Measurements from ENCODE around the gene CLCN2.

The CLCN2 gene

GRCh38 chr3:184388164-184388935 is 26.9 kb upstream of the CLCN2 start:
- H3K9me3 ChIP-seq (ENCODE audit: control insufficient read depth in 2 of 2, low read length in 2 of 2): no peaks in the 10 kb centered on the region
- peaks cover 0 to 3% of the 10 kb centered on the region in 2 donors for H3K36me3 ChIP-seq (ENCODE audit: control insufficient read depth in 2 of 2, insufficient read depth in 2 of 2, low read length in 2 of 2)

GRCh38 chr3:184387174-184387714 is 25.8 kb upstream of the CLCN2 start:
- no peaks in the 10 kb centered on the region for H3K9me3 ChIP-seq (ENCODE audit: control insufficient read depth in 2 of 2, low read length in 2 of 2)
- no peaks in the 10 kb centered on the region for H3K27me3 ChIP-seq (ENCODE audit: control insufficient read depth in 1 of 2, insufficient read depth in 2 of 2, low read length in 2 of 2)
- no peaks in the 10 kb centered on the region for H3K4me1 ChIP-seq (ENCODE audit: control insufficient read depth, insufficient read depth, low read length)
- H3K27ac ChIP-seq (ENCODE audit: low read length): no peak overlapping the region
- no peak overlapping the region for H3K9ac ChIP-seq (ENCODE audit: low read length in 2 of 2)
- H3K36me3 ChIP-seq (ENCODE audit: control insufficient read depth in 2 of 2, insufficient read depth in 2 of 2, low read length in 2 of 2): peaks cover 0 to 3% of the 10 kb centered on the region in 2 donors
- no peak overlapping the region for H3K4me3 ChIP-seq (ENCODE audit: low read length in 2 of 2)

More at GRCh38 chr3:184388164-184388935, 26.9 kb upstream of the CLCN2 start:
- no peak overlapping the region for H3K4me3 ChIP-seq (ENCODE audit: low read length in 2 of 2)
- no peaks in the 10 kb centered on the region for H3K27me3 ChIP-seq (ENCODE audit: control insufficient read depth in 1 of 2, insufficient read depth in 2 of 2, low read length in 2 of 2)
- no peak overlapping the region for H3K9ac ChIP-seq (ENCODE audit: low read length in 2 of 2)
- H3K4me1 ChIP-seq (ENCODE audit: control insufficient read depth, insufficient read depth, low read length): no peaks in the 10 kb centered on the region
- H3K27ac ChIP-seq (ENCODE audit: low read length): no peak overlapping the region

GRCh38 chr3:184386047-184386806 is 24.8 kb upstream of the CLCN2 start:
- H3K9ac ChIP-seq (ENCODE audit: low read length in 2 of 2): no peak overlapping the region
- peaks cover 0 to 3% of the 10 kb centered on the region in 2 donors for H3K36me3 ChIP-seq (ENCODE audit: control insufficient read depth in 2 of 2, insufficient read depth in 2 of 2, low read length in 2 of 2)
- H3K4me3 ChIP-seq (ENCODE audit: low read length in 2 of 2): no peak overlapping the region
- peaks cover 5% of the 10 kb centered on the region for H3K4me1 ChIP-seq (ENCODE audit: control insufficient read depth, insufficient read depth, low read length)
- no peak overlapping the region for H3K27ac ChIP-seq (ENCODE audit: low read length)
- H3K27me3 ChIP-seq (ENCODE audit: control insufficient read depth in 1 of 2, insufficient read depth in 2 of 2, low read length in 2 of 2): peaks cover 2 to 3% of the 10 kb centered on the region in 2 donors
- H3K9me3 ChIP-seq (ENCODE audit: control insufficient read depth in 2 of 2, low read length in 2 of 2): no peaks in the 10 kb centered on the region

- no peak overlapping the region for H3K9ac ChIP-seq (ENCODE audit: low read length in 2 of 2)
- H3K27me3 ChIP-seq (ENCODE audit: control insufficient read depth in 1 of 2, insufficient read depth in 2 of 2, low read length in 2 of 2): peaks cover 2 to 9% of the 10 kb centered on the region in 2 donors
- no peak overlapping the region for H3K27ac ChIP-seq (ENCODE audit: low read length)
- no peaks in the 10 kb centered on the region for H3K9me3 ChIP-seq (ENCODE audit: control insufficient read depth in 2 of 2, low read length in 2 of 2)
- H3K4me3 ChIP-seq (ENCODE audit: low read length in 2 of 2): no peak overlapping the region
- peaks cover 12% of the 10 kb centered on the region for H3K4me1 ChIP-seq (ENCODE audit: control insufficient read depth, insufficient read depth, low read length)
- H3K36me3 ChIP-seq (ENCODE audit: control insufficient read depth in 2 of 2, insufficient read depth in 2 of 2, low read length in 2 of 2): peaks cover 0 to 3% of the 10 kb centered on the region in 2 donors
Observed at GRCh38 chr3:184384856-184385422, 23.5 kb upstream of the CLCN2 start.

GRCh38 chr3:184384342-184384741 is 22.9 kb upstream of the CLCN2 start:
- Histone ChIP-seq H3K4me3 (ENCODE audit: low read length in 2 of 2) (no peak overlapping the region), H3K9ac (ENCODE audit: low read length in 2 of 2) (no peak overlapping the region), H3K36me3 (ENCODE audit: control insufficient read depth in 2 of 2, insufficient read depth in 2 of 2, low read length in 2 of 2) (peaks cover 0 to 3% of the 10 kb centered on the region in 2 donors), H3K9me3 (ENCODE audit: control insufficient read depth in 2 of 2, low read length in 2 of 2) (no peaks in the 10 kb centered on the region), H3K27me3 (ENCODE audit: control insufficient read depth in 1 of 2, insufficient read depth in 2 of 2, low read length in 2 of 2) (peaks cover 2 to 9% of the 10 kb centered on the region in 2 donors), H3K4me1 (ENCODE audit: control insufficient read depth, insufficient read depth, low read length) (peaks cover 15% of the 10 kb centered on the region), H3K27ac (ENCODE audit: low read length) (no peak overlapping the region)

GRCh38 chr3:184383033-184383740 is 21.8 kb upstream of the CLCN2 start:
- Histone ChIP-seq H3K9ac (ENCODE audit: low read length in 2 of 2) (no peak overlapping the region), H3K9me3 (ENCODE audit: control insufficient read depth in 2 of 2, low read length in 2 of 2) (no peaks in the 10 kb centered on the region), H3K4me3 (ENCODE audit: low read length in 2 of 2) (no peak overlapping the region), H3K27ac (ENCODE audit: low read length) (no peak overlapping the region), H3K4me1 (ENCODE audit: control insufficient read depth, insufficient read depth, low read length) (peaks cover 26% of the 10 kb centered on the region), H3K27me3 (ENCODE audit: control insufficient read depth in 1 of 2, insufficient read depth in 2 of 2, low read length in 2 of 2) (peaks cover 2 to 13% of the 10 kb centered on the region in 2 donors), H3K36me3 (ENCODE audit: control insufficient read depth in 2 of 2, insufficient read depth in 2 of 2, low read length in 2 of 2) (peaks cover 0 to 2% of the 10 kb centered on the region in 2 donors)

GRCh38 chr3:184382326-184383032 is 21.1 kb upstream of the CLCN2 start:
- peaks cover 33% of the 10 kb centered on the region for H3K4me1 ChIP-seq (ENCODE audit: control insufficient read depth, insufficient read depth, low read length)
- peaks cover 0 to 2% of the 10 kb centered on the region in 2 donors for H3K36me3 ChIP-seq (ENCODE audit: control insufficient read depth in 2 of 2, insufficient read depth in 2 of 2, low read length in 2 of 2)
- peaks cover 2 to 19% of the 10 kb centered on the region in 2 donors for H3K27me3 ChIP-seq (ENCODE audit: control insufficient read depth in 1 of 2, insufficient read depth in 2 of 2, low read length in 2 of 2)
- H3K4me3 ChIP-seq (ENCODE audit: low read length in 2 of 2): no peak overlapping the region
- H3K9me3 ChIP-seq (ENCODE audit: control insufficient read depth in 2 of 2, low read length in 2 of 2): no peaks in the 10 kb centered on the region
- H3K9ac ChIP-seq (ENCODE audit: low read length in 2 of 2): no peak overlapping the region
- H3K27ac ChIP-seq (ENCODE audit: low read length): no peak overlapping the region

GRCh38 chr3:184381261-184382224 is 20.1 kb upstream of the CLCN2 start:
- H3K27ac ChIP-seq (ENCODE audit: low read length): no peak overlapping the region
- H3K9ac ChIP-seq (ENCODE audit: low read length in 2 of 2): no peak overlapping the region
- H3K27me3 ChIP-seq (ENCODE audit: control insufficient read depth in 1 of 2, insufficient read depth in 2 of 2, low read length in 2 of 2): peaks cover 2 to 19% of the 10 kb centered on the region in 2 donors

GRCh38 chr3:184380627-184381260 is 19.3 kb upstream of the CLCN2 start:
- H3K4me3 ChIP-seq (ENCODE audit: low read length in 2 of 2): peak overlapping the region; percentile 65 to 74
- no peaks in the 10 kb centered on the region for H3K9me3 ChIP-seq (ENCODE audit: control insufficient read depth in 2 of 2, low read length in 2 of 2)
- H3K9ac ChIP-seq (ENCODE audit: low read length in 2 of 2): peak overlapping the region; percentile 47 to 51
- H3K27me3 ChIP-seq (ENCODE audit: control insufficient read depth in 1 of 2, insufficient read depth in 2 of 2, low read length in 2 of 2): peaks cover 2 to 19% of the 10 kb centered on the region in 2 donors
- peaks cover 0 to under 1% of the 10 kb centered on the region in 2 donors for H3K36me3 ChIP-seq (ENCODE audit: control insufficient read depth in 2 of 2, insufficient read depth in 2 of 2, low read length in 2 of 2)
- no peak overlapping the region for H3K27ac ChIP-seq (ENCODE audit: low read length)
- peaks cover 33% of the 10 kb centered on the region for H3K4me1 ChIP-seq (ENCODE audit: control insufficient read depth, insufficient read depth, low read length)

More at GRCh38 chr3:184381261-184382224, 20.1 kb upstream of the CLCN2 start:
- H3K4me3 ChIP-seq (ENCODE audit: low read length in 2 of 2): peak overlapping the region in 1 of 2 donors; percentile 74
- peaks cover 0 to 2% of the 10 kb centered on the region in 2 donors for H3K36me3 ChIP-seq (ENCODE audit: control insufficient read depth in 2 of 2, insufficient read depth in 2 of 2, low read length in 2 of 2)
- no peaks in the 10 kb centered on the region for H3K9me3 ChIP-seq (ENCODE audit: control insufficient read depth in 2 of 2, low read length in 2 of 2)
- H3K4me1 ChIP-seq (ENCODE audit: control insufficient read depth, insufficient read depth, low read length): peaks cover 33% of the 10 kb centered on the region
